Common myeloid progenitor, CD34-positive (primary cell): Measurements from ENCODE around the gene SMO.

Experiments
- CTCF ChIA-PET: fragments of 350-600 bp; sonication (Branson Sonifier 250); formaldehyde crosslinking; loops from one replicate; lab custom pipeline; 2021; ENCODE audit warnings: antibody characterized with exemption; lab: Charles Lee
- POLR2A ChIA-PET: fragments of 350-600 bp; sonication (Branson Sonifier 250); formaldehyde crosslinking; loops from one replicate; lab custom pipeline; 2021; ENCODE audit warnings: antibody characterized with exemption; lab: Charles Lee
- DNase-seq, 3 donors: peaks; one replicate each; pipeline versions ENCODE4 v3.0.0 to v3.0.0-alpha.2; 2013
- H3K27ac ChIP-seq, 2 experiments: 1 replicate in 1 of 2; 2 replicates in 1 of 2; pipeline ENCODE4 v1.7.0; 2013; ENCODE audit warnings: inconsistent platforms in 2 of 2, low read length in 2 of 2, mild to moderate bottlenecking in 2 of 2, low read depth in 1 of 2, moderate library complexity in 1 of 2; ENCODE audit not compliant: severe bottlenecking in 2 of 2, insufficient read depth in 1 of 2, poor library complexity in 1 of 2
- H3K27me3 ChIP-seq, 5 experiments: replicated peaks in 2 of 5; 1 replicate in 3 of 5; 2 replicates in 2 of 5; pipeline versions ENCODE4 v1.6.1 to v1.7.0; 2013; ENCODE audit warnings: low read length in 4 of 5, mild to moderate bottlenecking in 2 of 5, moderate library complexity in 2 of 5, inconsistent platforms in 1 of 5; ENCODE audit not compliant: insufficient read depth in 5 of 5, control insufficient read depth in 4 of 5
- H3K36me3 ChIP-seq, 4 experiments: 1 replicate in 2 of 4; 2 replicates in 2 of 4; pipeline versions ENCODE4 v1.6.1 to v1.7.0; 2013; ENCODE audit warnings: low read length in 3 of 4, control low read depth in 1 of 4, mild to moderate bottlenecking in 1 of 4; ENCODE audit not compliant: control insufficient read depth in 4 of 4, insufficient read depth in 4 of 4
- H3K4me1 ChIP-seq, 4 experiments: 1 replicate in 3 of 4; 2 replicates in 1 of 4; pipeline versions ENCODE4 v1.6.1 to v1.7.1; 2013; ENCODE audit warnings: low read length in 3 of 4, mild to moderate bottlenecking in 3 of 4, control low read depth in 1 of 4, inconsistent platforms in 1 of 4, moderate library complexity in 1 of 4; ENCODE audit not compliant: control insufficient read depth in 4 of 4, insufficient read depth in 4 of 4; ENCODE audit errors: control extremely low read depth in 1 of 4
- H3K4me3 ChIP-seq, 7 experiments: 1 replicate in 4 of 7; 2 replicates in 3 of 7; pipeline versions ENCODE4 v1.5.1 to v1.7.0; 2013; ENCODE audit warnings: mild to moderate bottlenecking in 7 of 7, low read length in 6 of 7, moderate library complexity in 6 of 7, inconsistent platforms in 2 of 7, low read depth in 2 of 7, control low read depth in 1 of 7; ENCODE audit not compliant: insufficient read depth in 4 of 7, control insufficient read depth in 1 of 7; ENCODE audit errors: extremely low read depth in 1 of 7
- H3K9me3 ChIP-seq, 5 experiments: 1 replicate in 4 of 5; 2 replicates in 1 of 5; pipeline versions ENCODE4 v1.6.1 to v1.7.1; 2013; ENCODE audit warnings: low read length in 4 of 5, mild to moderate bottlenecking in 2 of 5, inconsistent platforms in 1 of 5, low read depth in 1 of 5, moderate library complexity in 1 of 5; ENCODE audit not compliant: control insufficient read depth in 4 of 5, insufficient read depth in 2 of 5; ENCODE audit errors: control extremely low read depth in 1 of 5
- WGBS: methylation state at CpG from one replicate; pipeline ENCODE4 v1.1.5; 2013; ENCODE audit not compliant: insufficient coverage; 5-methylcytosine and 5-hydroxymethylcytosine counted together

The SMO gene

GRCh38 chr7:129208667-129209066 is 20.2 kb downstream of the SMO start:
- Histone ChIP-seq H3K4me3 (no peak overlapping the region), H3K4me1 (no peaks in the 10 kb centered on the region), H3K9me3 (no peaks in the 10 kb centered on the region), H3K36me3 (peaks cover 5 to 54% (median 32%) of the 10 kb centered on the region in 4 experiments), H3K27me3 (no peaks in the 10 kb centered on the region), H3K27ac (no peak overlapping the region)
- DNase-seq, result no peak
- POLR2A ChIA-PET, result no interaction called here
- CTCF ChIA-PET, result interaction anchor here (0.6 to 13.9 kb wide), 6 partner anchors 9 to 260 kb away, joined by 3 to 170 read pairs (median 4); no protein-coding TSS in a partner anchor
- WGBS, result 99% methylated on average over 9 of the region's 9 CpGs

DNA sequence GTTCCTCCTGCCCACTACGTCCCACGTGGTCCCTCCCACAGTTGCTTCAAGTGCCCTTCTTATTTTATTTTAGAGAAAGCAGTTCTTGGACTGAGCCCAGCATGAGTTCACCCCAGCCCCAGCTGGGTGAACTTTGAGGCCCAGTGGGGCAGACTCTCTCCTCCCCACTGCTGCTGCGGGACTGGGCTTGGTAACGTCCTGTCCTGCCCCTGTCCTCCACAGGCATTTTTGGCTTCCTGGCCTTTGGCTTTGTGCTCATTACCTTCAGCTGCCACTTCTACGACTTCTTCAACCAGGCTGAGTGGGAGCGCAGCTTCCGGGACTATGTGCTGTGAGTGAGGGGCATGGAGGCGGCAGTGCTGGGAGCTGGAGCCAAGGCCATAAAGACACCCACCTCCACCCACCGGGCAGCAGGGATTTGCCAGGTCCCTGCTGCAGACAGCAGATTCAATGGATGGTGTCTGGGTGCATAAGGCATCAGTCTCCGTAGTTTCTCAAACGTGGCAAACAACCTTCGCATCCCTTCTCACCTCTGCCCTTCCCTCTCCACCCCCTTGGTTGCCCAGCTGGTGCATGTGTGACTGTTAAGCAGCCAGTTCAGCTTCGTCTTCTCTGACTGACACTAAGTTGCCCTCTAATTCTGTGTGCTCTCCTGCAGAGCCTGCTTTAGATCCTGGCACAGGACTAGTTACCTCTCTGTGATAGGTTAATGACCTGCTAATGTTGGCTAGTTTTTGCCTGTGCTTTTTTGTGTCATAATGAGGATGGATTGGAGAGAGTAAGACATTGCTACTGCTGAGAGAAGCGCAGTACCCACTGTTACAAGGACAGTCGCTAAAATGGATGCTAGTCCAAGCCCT is 20.9 kb downstream of the SMO start:
- H3K9me3 ChIP-seq, result no peaks in the 10 kb centered on the region
- ChIA-PET CTCF (interaction anchor here (0.8 to 13.9 kb wide), 10 partner anchors 10 to 274 kb away, joined by 3 to 170 read pairs (median 6); no protein-coding TSS in a partner anchor), POLR2A (no interaction called here)
- no peak overlapping the region for H3K4me3 ChIP-seq
- DNase-seq, result no peak
- H3K36me3 ChIP-seq, result peaks cover 5 to 54% (median 31%) of the 10 kb centered on the region in 4 experiments
- H3K27me3 ChIP-seq, result no peaks in the 10 kb centered on the region
- 96% methylated on average over 14 of the region's 15 CpGs for WGBS
- H3K27ac ChIP-seq, result no peak overlapping the region
- H3K4me1 ChIP-seq, result no peaks in the 10 kb centered on the region

GRCh38 chr7:129210256-129210988 is 22.0 kb downstream of the SMO start:
- Histone ChIP-seq H3K27ac (no peak overlapping the region), H3K4me3 (no peak overlapping the region), H3K9me3 (no peaks in the 10 kb centered on the region), H3K27me3 (no peaks in the 10 kb centered on the region), H3K4me1 (no peaks in the 10 kb centered on the region), H3K36me3 (peaks cover 5 to 51% (median 28%) of the 10 kb centered on the region in 4 experiments)
- WGBS, result 79% methylated on average over 16 of the region's 16 CpGs
- POLR2A ChIA-PET, result no interaction called here
- CTCF ChIA-PET, result interaction anchor here (0.6 to 13.9 kb wide), 14 partner anchors 9 to 308 kb away, joined by 3 to 170 read pairs (median 4); no protein-coding TSS in a partner anchor
- peak; percentile 56 to 78 (median 70) for DNase-seq

DNA sequence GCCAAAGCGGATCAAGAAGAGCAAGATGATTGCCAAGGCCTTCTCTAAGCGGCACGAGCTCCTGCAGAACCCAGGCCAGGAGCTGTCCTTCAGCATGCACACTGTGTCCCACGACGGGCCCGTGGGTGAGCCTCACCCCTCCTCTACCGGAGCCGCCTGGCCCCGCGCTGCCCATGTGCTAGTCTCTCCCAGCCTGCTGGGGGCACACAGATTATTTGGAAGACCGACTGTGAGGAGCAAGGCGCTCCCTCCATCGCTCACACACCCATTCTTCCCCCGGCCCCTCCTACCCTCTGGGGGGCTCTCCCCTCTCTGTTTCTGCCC is 22.5 kb downstream of the SMO start:
- H3K27me3 ChIP-seq, result no peaks in the 10 kb centered on the region
- peaks cover 5 to 46% (median 26%) of the 10 kb centered on the region in 4 experiments for H3K36me3 ChIP-seq
- DNase-seq, result no peak
- no peak overlapping the region for H3K27ac ChIP-seq
- ChIA-PET CTCF (interaction anchor here (0.6 to 13.9 kb wide), 12 partner anchors 11 to 309 kb away, joined by 3 to 170 read pairs (median 4); no protein-coding TSS in a partner anchor), POLR2A (no interaction called here)
- no peak overlapping the region for H3K4me3 ChIP-seq
- H3K9me3 ChIP-seq, result no peaks in the 10 kb centered on the region
- 97% methylated on average over 10 of the region's 14 CpGs for WGBS
- H3K4me1 ChIP-seq, result no peaks in the 10 kb centered on the region

GRCh38 chr7:129212126-129212525 is 23.7 kb downstream of the SMO start:
- H3K36me3 ChIP-seq, result peaks cover 5 to 36% (median 23%) of the 10 kb centered on the region in 4 experiments
- WGBS, result 98% methylated on average over 14 of the region's 14 CpGs
- H3K4me1 ChIP-seq, result no peaks in the 10 kb centered on the region
- H3K27ac ChIP-seq, result no peak overlapping the region
- CTCF ChIA-PET, result interaction anchor here (0.8 to 13.9 kb wide), 5 partner anchors 13 to 310 kb away, joined by 3 to 170 read pairs (median 3); partner anchors contain the start of gene KCP
- no peak for DNase-seq
- POLR2A ChIA-PET, result no interaction called here
- H3K4me3 ChIP-seq, result no peak overlapping the region
- H3K9me3 ChIP-seq, result no peaks in the 10 kb centered on the region
- H3K27me3 ChIP-seq, result no peaks in the 10 kb centered on the region

GRCh38 chr7:129212596-129212995 is 24.2 kb downstream of the SMO start:
- H3K27me3 ChIP-seq, result no peaks in the 10 kb centered on the region

More at GRCh38 chr7:129212596-129212995, 24.2 kb downstream of the SMO start:
- peaks cover 5 to 31% (median 22%) of the 10 kb centered on the region in 4 experiments for H3K36me3 ChIP-seq
- no peak overlapping the region for H3K4me3 ChIP-seq
- no peak for DNase-seq
- no peaks in the 10 kb centered on the region for H3K4me1 ChIP-seq
- ChIA-PET POLR2A (no interaction called here), CTCF (interaction anchor here (1.3 to 13.9 kb wide), 3 partner anchors 49 to 302 kb away, joined by 3 to 170 read pairs (median 20); partner anchors contain the start of gene KCP)
- H3K27ac ChIP-seq, result no peak overlapping the region
- 93% methylated on average over 4 of the region's 4 CpGs for WGBS
- no peaks in the 10 kb centered on the region for H3K9me3 ChIP-seq
